Central memory CD4-positive, alpha-beta T cell (primary cell): ENCODE measurements around the gene SH3RF3.

Experiments
- DNase-seq: peaks from one replicate; pipeline ENCODE4 v3.0.0; 2022

SH3RF3 gene

GRCh38 chr2:109442715-109443319 lies 313.8 kb downstream of the SH3RF3 start:
- DNase-seq: no peak

- DNase-seq: no peak
These were observed 315.9 kb downstream of the SH3RF3 start for GRCh38 chr2:109444916-109445315.

- DNase-seq: no peak
These were observed 317.5 kb downstream of the SH3RF3 start for GRCh38 chr2:109446278-109447131.

GRCh38 chr2:109447251-109447661 lies 318.3 kb downstream of the SH3RF3 start:
- DNase-seq: no peak

GRCh38 chr2:109447776-109448175 lies 318.8 kb downstream of the SH3RF3 start:
- no peak for DNase-seq

GRCh38 chr2:109448207-109448606 lies 319.2 kb downstream of the SH3RF3 start:
- DNase-seq: no peak

- DNase-seq: no peak
These were observed 320.2 kb downstream of the SH3RF3 start for GRCh38 chr2:109448946-109449788.

GRCh38 chr2:109450574-109451273 lies 321.7 kb downstream of the SH3RF3 start:
- DNase-seq: no peak

GRCh38 chr2:109451671-109452070 lies 322.7 kb downstream of the SH3RF3 start:
- DNase-seq: no peak

GRCh38 chr2:109452318-109453305 lies 323.6 kb downstream of the SH3RF3 start:
- no peak for DNase-seq

GRCh38 chr2:109453371-109453995 lies 324.5 kb downstream of the SH3RF3 start:
- DNase-seq: no peak

GRCh38 chr2:109454304-109454703 lies 325.3 kb downstream of the SH3RF3 start:
- no peak for DNase-seq

GRCh38 chr2:109454765-109455394 lies 325.9 kb downstream of the SH3RF3 start:
- no peak for DNase-seq

GRCh38 chr2:109455731-109456691 lies 327.0 kb downstream of the SH3RF3 start:
- DNase-seq: no peak

GRCh38 chr2:109456776-109457175 lies 327.8 kb downstream of the SH3RF3 start:
- DNase-seq: no peak

GRCh38 chr2:109457366-109457765 lies 328.4 kb downstream of the SH3RF3 start:
- no peak for DNase-seq

- DNase-seq: no peak
These were observed 328.8 kb downstream of the SH3RF3 start for GRCh38 chr2:109457794-109458193.

GRCh38 chr2:109458512-109458911 lies 329.5 kb downstream of the SH3RF3 start:
- no peak for DNase-seq

- DNase-seq: no peak
These were observed 330.5 kb downstream of the SH3RF3 start for GRCh38 chr2:109459485-109459884.
